RWPE2 (cell line): ENCODE data around the gene KRT8.

Experiments used
- ATAC-seq: fragments of 200-7000 bp; cut with Tn5 transposase; 3 replicates; pipeline ENCODE4 v1.9.1; 2021; ENCODE audit warnings: low read depth
- DNase-seq: peaks from one replicate; pipeline ENCODE4 v3.0.0-alpha.2; 2020; ENCODE audit warnings: low spot score
- H3K27ac ChIP-seq: fragments of 450-650 bp; 2 replicates; pipeline ENCODE4 v1.5.1; 2017; ENCODE audit warnings: mild to moderate bottlenecking; ENCODE audit not compliant: poor library complexity, severe bottlenecking
- H3K27me3 ChIP-seq: fragments of 250-450 bp; sonication (Bioruptor Pico); 2 replicates; pipeline ENCODE4 v1.5.1; 2021; ENCODE audit warnings: mild to moderate bottlenecking, moderate library complexity; ENCODE audit not compliant: insufficient read depth, poor library complexity, severe bottlenecking
- H3K36me3 ChIP-seq: fragments of 250-450 bp; sonication (Bioruptor Pico); 2 replicates; pipeline ENCODE4 v1.5.1; 2020; ENCODE audit warnings: low read depth, mild to moderate bottlenecking, moderate library complexity
- H3K4me1 ChIP-seq: fragments of 250-450 bp; sonication (Bioruptor Pico); 2 replicates; pipeline ENCODE4 v1.5.1; 2021; ENCODE audit warnings: mild to moderate bottlenecking, moderate library complexity; ENCODE audit not compliant: insufficient read depth, poor library complexity, severe bottlenecking
- H3K4me3 ChIP-seq: fragments of 250-450 bp; sonication (Bioruptor Pico); 2 replicates; pipeline ENCODE4 v1.5.1; 2021; ENCODE audit warnings: mild to moderate bottlenecking, moderate library complexity; ENCODE audit not compliant: severe bottlenecking
- H3K9me3 ChIP-seq: fragments of 250-450 bp; sonication (Bioruptor Pico); 2 replicates; pipeline ENCODE4 v1.5.1; 2021; ENCODE audit warnings: mild to moderate bottlenecking, moderate library complexity; ENCODE audit not compliant: severe bottlenecking
- TF ChIP-seq, protein P1 (sequence below): fragments of 450-650 bp; IDR thresholded peaks from one replicate; pipeline ENCODE4 v1.5.1; 2017; ENCODE audit warnings: mild to moderate bottlenecking, moderate library complexity; ENCODE audit not compliant: poor library complexity, severe bottlenecking

The KRT8 gene

DNA sequence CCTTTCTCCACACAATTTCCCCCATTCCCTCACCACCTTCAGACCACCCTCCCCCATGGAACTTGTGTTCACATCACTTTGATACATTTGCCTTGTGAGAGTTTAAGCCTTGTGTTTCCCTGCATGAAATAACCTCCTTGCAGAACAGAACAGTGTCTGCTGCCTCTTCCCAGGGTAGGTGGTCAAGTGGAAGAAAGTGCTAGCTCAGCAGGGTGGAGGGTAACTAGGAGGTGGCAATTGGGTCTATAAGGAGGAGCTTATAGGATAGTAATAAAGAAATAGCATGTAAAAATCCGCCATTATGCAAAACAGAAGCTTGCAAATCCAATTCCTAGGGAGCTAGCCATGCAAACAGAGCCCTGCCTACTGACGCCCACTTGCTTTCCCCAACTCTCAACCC, 13.9 kb upstream of the KRT8 start:
- no peaks in the 10 kb centered on the region for H3K36me3 ChIP-seq
- H3K27me3 ChIP-seq: no peaks in the 10 kb centered on the region
- no peak overlapping the region for H3K4me3 ChIP-seq
- TF ChIP-seq, protein P1, sequence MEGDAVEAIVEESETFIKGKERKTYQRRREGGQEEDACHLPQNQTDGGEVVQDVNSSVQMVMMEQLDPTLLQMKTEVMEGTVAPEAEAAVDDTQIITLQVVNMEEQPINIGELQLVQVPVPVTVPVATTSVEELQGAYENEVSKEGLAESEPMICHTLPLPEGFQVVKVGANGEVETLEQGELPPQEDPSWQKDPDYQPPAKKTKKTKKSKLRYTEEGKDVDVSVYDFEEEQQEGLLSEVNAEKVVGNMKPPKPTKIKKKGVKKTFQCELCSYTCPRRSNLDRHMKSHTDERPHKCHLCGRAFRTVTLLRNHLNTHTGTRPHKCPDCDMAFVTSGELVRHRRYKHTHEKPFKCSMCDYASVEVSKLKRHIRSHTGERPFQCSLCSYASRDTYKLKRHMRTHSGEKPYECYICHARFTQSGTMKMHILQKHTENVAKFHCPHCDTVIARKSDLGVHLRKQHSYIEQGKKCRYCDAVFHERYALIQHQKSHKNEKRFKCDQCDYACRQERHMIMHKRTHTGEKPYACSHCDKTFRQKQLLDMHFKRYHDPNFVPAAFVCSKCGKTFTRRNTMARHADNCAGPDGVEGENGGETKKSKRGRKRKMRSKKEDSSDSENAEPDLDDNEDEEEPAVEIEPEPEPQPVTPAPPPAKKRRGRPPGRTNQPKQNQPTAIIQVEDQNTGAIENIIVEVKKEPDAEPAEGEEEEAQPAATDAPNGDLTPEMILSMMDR: no peak
- DNase-seq: no peak
- 0 out of 3 replicates have a peak, but pooled peaks have one; percentile 19 for ATAC-seq
- no peaks in the 10 kb centered on the region for H3K9me3 ChIP-seq
- H3K27ac ChIP-seq: no peak overlapping the region
- H3K4me1 ChIP-seq: no peaks in the 10 kb centered on the region

DNA sequence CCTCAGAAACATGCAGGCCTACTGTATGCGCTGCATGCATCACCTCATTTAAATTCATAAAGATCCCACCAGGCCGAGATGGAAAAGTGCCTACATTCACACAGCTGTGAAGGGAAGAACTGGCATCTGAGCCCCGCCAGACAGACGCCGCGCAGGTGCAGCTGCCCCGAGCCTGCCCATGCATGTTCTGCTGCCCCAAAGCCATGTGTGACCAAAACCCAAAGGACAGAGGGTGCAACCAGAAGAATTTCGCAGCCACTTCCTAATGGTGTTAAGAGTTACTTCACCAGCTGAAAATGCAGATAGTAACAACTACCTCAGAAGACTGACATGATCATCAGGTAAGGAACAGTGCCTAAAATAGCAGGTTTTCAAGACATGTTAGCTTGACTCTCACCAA, 13.5 kb upstream of the KRT8 start:
- Histone ChIP-seq H3K27me3 (no peaks in the 10 kb centered on the region), H3K27ac (no peak overlapping the region), H3K9me3 (no peaks in the 10 kb centered on the region), H3K36me3 (no peaks in the 10 kb centered on the region), H3K4me1 (no peaks in the 10 kb centered on the region), H3K4me3 (no peak overlapping the region)
- peak; percentile 29; the same call in 2 of the 3 replicates for ATAC-seq
- DNase-seq: no peak
- TF ChIP-seq, protein P1: no peak

DNA sequence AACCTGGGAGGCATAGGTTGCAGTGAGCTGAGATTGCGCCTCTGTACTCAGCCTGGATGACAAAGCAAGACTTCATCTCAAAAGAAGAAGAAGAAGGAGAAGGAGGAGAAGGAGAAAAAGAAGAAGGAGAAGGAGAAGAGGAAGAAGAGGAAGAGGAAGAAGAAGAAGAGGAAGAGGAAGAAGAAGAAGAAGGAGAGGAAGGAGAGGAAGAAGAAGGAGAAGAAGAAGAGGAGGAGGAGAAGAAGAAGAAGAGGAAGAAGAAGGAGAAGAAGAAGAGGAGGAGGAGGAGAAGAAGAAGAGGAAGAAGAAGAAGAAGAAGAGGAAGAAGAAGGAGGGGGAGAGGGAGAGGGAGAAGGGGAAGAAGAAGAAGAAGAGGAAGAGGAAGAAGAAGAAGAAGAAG, 12.9 kb upstream of the KRT8 start:
- no peak for ATAC-seq
- TF ChIP-seq, protein P1: no peak

DNA sequence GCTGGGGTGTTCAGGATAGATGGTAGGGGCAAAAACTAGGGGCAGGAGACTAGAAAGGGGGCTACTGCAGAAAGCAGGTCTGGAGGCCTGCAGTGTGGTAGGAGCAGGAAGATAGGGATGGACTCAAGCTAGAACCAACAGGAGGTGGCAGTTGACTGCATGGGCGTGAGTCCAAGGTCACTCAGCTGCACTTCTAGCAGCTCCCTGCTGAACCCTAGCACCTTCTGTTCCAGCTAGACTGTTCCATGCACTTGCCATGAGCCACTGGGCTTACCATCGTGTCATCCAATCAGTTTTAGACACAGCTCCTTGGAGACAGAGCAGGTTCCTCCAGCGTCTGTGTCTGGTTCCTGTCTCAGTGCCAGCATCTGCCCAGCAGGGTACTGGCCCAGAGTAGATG, 11.3 kb upstream of the KRT8 start:
- Histone ChIP-seq H3K4me3 (no peak overlapping the region), H3K27ac (no peak overlapping the region), H3K9me3 (no peaks in the 10 kb centered on the region), H3K36me3 (no peaks in the 10 kb centered on the region), H3K4me1 (no peaks in the 10 kb centered on the region), H3K27me3 (no peaks in the 10 kb centered on the region)
- ATAC-seq (no peak), DNase-seq (no peak)
- TF ChIP-seq, protein P1: no peak

More for the DNA sequence above, 12.9 kb upstream of the KRT8 start:
- Histone ChIP-seq H3K36me3 (no peaks in the 10 kb centered on the region), H3K4me1 (no peaks in the 10 kb centered on the region), H3K27me3 (no peaks in the 10 kb centered on the region), H3K9me3 (no peaks in the 10 kb centered on the region), H3K27ac (no peak overlapping the region), H3K4me3 (no peak overlapping the region)
- DNase-seq: no peak

DNA sequence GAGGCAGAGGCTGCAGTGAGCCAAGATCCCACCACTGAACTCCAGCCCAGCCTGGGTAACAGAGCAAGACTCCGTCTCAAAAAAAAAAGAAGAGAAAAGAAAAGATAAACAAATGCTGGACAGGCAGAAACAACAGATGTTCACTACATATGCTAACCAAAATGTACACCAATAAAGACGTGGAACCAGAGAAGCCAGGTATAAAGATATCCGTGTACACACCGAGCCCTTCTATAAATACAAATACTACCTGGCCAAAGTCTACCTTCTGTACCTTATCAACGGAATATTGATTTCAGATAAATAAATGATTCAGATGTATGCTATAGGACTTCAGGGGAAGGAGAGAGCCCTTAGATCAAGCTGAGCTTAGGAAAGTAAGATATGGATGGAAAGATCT, 10.8 kb upstream of the KRT8 start:
- DNase-seq (no peak), ATAC-seq (no peak)
- Histone ChIP-seq H3K36me3 (no peaks in the 10 kb centered on the region), H3K27me3 (no peaks in the 10 kb centered on the region), H3K27ac (no peak overlapping the region), H3K4me3 (no peak overlapping the region), H3K4me1 (no peaks in the 10 kb centered on the region), H3K9me3 (no peaks in the 10 kb centered on the region)
- TF ChIP-seq, protein P1: no peak
